Ovary (tissue), 3 donors: ENCODE measurements around the gene EXOSC5.

ENCODE experiments used
- CTCF ChIP-seq, 3 donors: fragments of 450-650 bp in 2 of 3; fragments of 200-600 bp in 1 of 3; IDR thresholded peaks; one replicate each; pipeline versions ENCODE4 v1.5.1 to v1.8.0; 2016 to 2022; ENCODE audit warnings: antibody characterized with exemption in 3 of 3, mild to moderate bottlenecking in 1 of 3
- EP300 ChIP-seq: sonication (generic); formaldehyde crosslinking; IDR thresholded peaks from one replicate; pipeline ENCODE4 v1.6.1; 2017; ENCODE audit warnings: antibody characterized with exemption
- POLR2A ChIP-seq: fragments of 450-650 bp; IDR thresholded peaks from one replicate; pipeline ENCODE4 v1.6.1; 2017; ENCODE audit warnings: antibody characterized with exemption, mild to moderate bottlenecking, moderate library complexity
- donor health status: DM: no; HTN: no; CAD: no.

- no peak for TF ChIP-seq CTCF (IDR thresholded peaks at IDR 0.05)
- TF ChIP-seq POLR2A, result no peak
- no peak for TF ChIP-seq EP300
Observed at GRCh38 chr19:41391618-41392017, 5.5 kb downstream of the EXOSC5 start.
